ENCODE data around the gene PIGB. TPM values are rescaled to one million over a fixed set of nuclear protein-coding genes. Genes with fewer than 3 reads are reported as not detected.

PIGB gene
- total and polyA plus RNA-seq, 2 of the 13 experiments (the other 11 are each of a cell fraction or from before 2014, with no cell fraction given), result 14.5 to 19.1 TPM

- TF ChIP-seq ZBTB40 (IDR thresholded peaks at IDR 0.05) (no peak), ZBTB40 (CRISPR knock-in tag; IDR thresholded peaks at IDR 0.05) (no peak; the same call in 1 of the 2 replicates), U2AF1 (optimal IDR thresholded peaks at IDR 0.05; ENCODE audit: low read depth, low read length) (no peak), POLR2A (IDR thresholded peaks at IDR 0.05; ENCODE audit: insufficient read depth in 1 of 2, low read depth in 2 of 2, low read length in 2 of 2) (peak; percentile 26 to 44; a peak in 1 of 4 replicates), SP140L (CRISPR knock-in tag; IDR thresholded peaks at IDR 0.05; ENCODE audit: borderline replicate concordance) (no peak), NR2F2 (IDR thresholded peaks at IDR 0.05; ENCODE audit: borderline replicate concordance, low read depth) (no peak), TARDBP (CRISPR knock-in tag; IDR thresholded peaks at IDR 0.05) (no peak), TFDP2 (CRISPR knock-in tag; IDR thresholded peaks at IDR 0.05) (peak; percentile 45), CEBPB (IDR thresholded peaks at IDR 0.05; ENCODE audit: borderline replicate concordance, low read depth, low read length) (no peak), ZNF451 (CRISPR knock-in tag; IDR thresholded peaks at IDR 0.05) (no peak; the same call in 1 of the 2 replicates), ZNF792 (CRISPR knock-in tag; IDR thresholded peaks at IDR 0.05) (no peak), SOX13 (IDR thresholded peaks at IDR 0.05) (no peak), SOX13 (CRISPR knock-in tag; conservative IDR thresholded peaks at IDR 0.05 in 1 of 2, IDR thresholded peaks at IDR 0.05 in 1 of 2) (no peak), HNF1B (CRISPR knock-in tag; IDR thresholded peaks at IDR 0.05) (no peak), HNRNPUL1 (IDR thresholded peaks at IDR 0.05; ENCODE audit: low read depth, low read length) (no peak), FOXC1 (CRISPR knock-in tag; IDR thresholded peaks at IDR 0.05; ENCODE audit: borderline replicate concordance) (no peak), ZBTB7B (CRISPR knock-in tag; IDR thresholded peaks at IDR 0.05) (no peak; the same call in 1 of the 2 replicates), ZNF414 (CRISPR knock-in tag; IDR thresholded peaks at IDR 0.05) (no peak)
These were observed 29.1 kb upstream of the PIGB start, which contains the start of gene RAB27A (continued) for GRCh38 chr15:55289746-55290527.

All from HepG2 (cell line).